ENCODE results near the gene BTD. TPM values are rescaled to one million over a fixed set of nuclear protein-coding genes. Genes with fewer than 3 reads are reported as not detected.

Gene BTD
- total and polyA plus RNA-seq, 2 donors (not counting 1 experiment from before 2014, with no cell fraction given), result 24.4 to 24.9 TPM

DNA sequence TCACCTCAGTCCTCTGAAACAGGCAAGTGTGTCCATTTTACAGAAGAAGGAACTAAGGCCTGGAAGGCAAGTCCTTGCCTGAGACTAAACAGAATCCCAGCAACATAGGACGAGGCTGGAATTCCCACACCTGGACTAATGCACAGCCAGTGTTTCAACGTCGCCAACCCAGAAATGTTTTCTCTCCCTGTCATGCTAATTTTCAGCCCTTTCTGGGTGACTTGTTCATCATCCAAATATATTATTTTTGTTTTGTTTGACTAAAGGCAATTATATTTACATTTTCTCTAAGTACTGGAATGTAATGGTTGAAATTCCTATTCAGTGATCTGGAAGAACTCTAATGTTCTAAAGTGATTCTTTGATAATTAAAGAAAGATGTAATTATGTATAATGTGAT, 51.8 kb downstream of the BTD start:
- Histone ChIP-seq H3K27ac (ENCODE audit: insufficient read depth, low read length) (no peak overlapping the region), H3K4me3 (replicated peaks in 1 of 4; ENCODE audit: control extremely low read depth in 1 of 4, insufficient read depth in 1 of 4, low read depth in 3 of 4, low read length in 4 of 4) (no peak overlapping the region), H4K20me1 (ENCODE audit: control insufficient read depth, extremely low read depth, insufficient read depth, low read length) (no peaks in the 10 kb centered on the region), H2AFZ (ENCODE audit: low read length) (no peak overlapping the region), H3K27me3 (ENCODE audit: control insufficient read depth, insufficient read depth, low read length) (no peaks in the 10 kb centered on the region), H3K4me1 (ENCODE audit: control insufficient read depth, extremely low read depth, insufficient read depth, low read length) (peaks cover 4% of the 10 kb centered on the region), H3K9ac (ENCODE audit: insufficient read depth, low read length) (no peak overlapping the region), H3K4me2 (ENCODE audit: extremely low read depth, insufficient read depth, low read length) (no peak overlapping the region), H3K36me3 (ENCODE audit: control insufficient read depth, insufficient read depth, low read length) (no peaks in the 10 kb centered on the region), H3K9me3 (ENCODE audit: control insufficient read depth, insufficient read depth, low read depth, low read length) (no peaks in the 10 kb centered on the region), H3K79me2 (ENCODE audit: control insufficient read depth, insufficient read depth, low read length) (no peaks in the 10 kb centered on the region)
- no peak for TF ChIP-seq EZH2 (IDR thresholded peaks at IDR 0.05; ENCODE audit: low read length, missing control alignments)
- TF ChIP-seq, protein P1, sequence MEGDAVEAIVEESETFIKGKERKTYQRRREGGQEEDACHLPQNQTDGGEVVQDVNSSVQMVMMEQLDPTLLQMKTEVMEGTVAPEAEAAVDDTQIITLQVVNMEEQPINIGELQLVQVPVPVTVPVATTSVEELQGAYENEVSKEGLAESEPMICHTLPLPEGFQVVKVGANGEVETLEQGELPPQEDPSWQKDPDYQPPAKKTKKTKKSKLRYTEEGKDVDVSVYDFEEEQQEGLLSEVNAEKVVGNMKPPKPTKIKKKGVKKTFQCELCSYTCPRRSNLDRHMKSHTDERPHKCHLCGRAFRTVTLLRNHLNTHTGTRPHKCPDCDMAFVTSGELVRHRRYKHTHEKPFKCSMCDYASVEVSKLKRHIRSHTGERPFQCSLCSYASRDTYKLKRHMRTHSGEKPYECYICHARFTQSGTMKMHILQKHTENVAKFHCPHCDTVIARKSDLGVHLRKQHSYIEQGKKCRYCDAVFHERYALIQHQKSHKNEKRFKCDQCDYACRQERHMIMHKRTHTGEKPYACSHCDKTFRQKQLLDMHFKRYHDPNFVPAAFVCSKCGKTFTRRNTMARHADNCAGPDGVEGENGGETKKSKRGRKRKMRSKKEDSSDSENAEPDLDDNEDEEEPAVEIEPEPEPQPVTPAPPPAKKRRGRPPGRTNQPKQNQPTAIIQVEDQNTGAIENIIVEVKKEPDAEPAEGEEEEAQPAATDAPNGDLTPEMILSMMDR (conservative IDR thresholded peaks at IDR 0.05 in 1 of 2, IDR thresholded peaks at IDR 0.05 in 1 of 2; ENCODE audit: low read depth in 1 of 2, low read length in 2 of 2), result no peak
- no peak for DNase-seq (ENCODE audit: low read depth in 2 of 2)

DNA sequence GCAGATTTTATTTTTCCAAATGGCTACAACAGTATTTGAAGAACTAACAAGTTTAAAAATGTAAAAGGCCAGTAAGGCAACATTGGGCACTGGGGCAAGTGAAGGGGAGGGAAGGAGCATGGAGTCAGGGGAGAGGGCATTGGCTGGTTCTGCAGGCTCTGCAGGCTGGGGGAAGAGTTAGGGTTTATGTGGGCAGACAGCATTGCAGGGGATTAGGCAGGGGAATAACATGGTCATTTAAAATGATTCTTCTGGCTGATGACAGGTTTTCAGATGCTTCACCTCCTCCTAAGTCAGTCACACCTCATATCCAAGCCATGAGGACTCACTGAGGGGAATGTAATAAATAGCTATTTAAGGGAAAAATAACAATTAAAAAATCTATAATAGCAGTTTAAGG, 52.6 kb downstream of the BTD start:
- H3K27ac ChIP-seq (ENCODE audit: insufficient read depth, low read length), result no peak overlapping the region
- no peaks in the 10 kb centered on the region for H3K79me2 ChIP-seq (ENCODE audit: control insufficient read depth, insufficient read depth, low read length)
- no peak overlapping the region for H3K4me2 ChIP-seq (ENCODE audit: extremely low read depth, insufficient read depth, low read length)
- no peaks in the 10 kb centered on the region for H3K36me3 ChIP-seq (ENCODE audit: control insufficient read depth, insufficient read depth, low read length)
- H3K9ac ChIP-seq (ENCODE audit: insufficient read depth, low read length), result no peak overlapping the region
- H3K4me1 ChIP-seq (ENCODE audit: control insufficient read depth, extremely low read depth, insufficient read depth, low read length), result no peaks in the 10 kb centered on the region
- H3K27me3 ChIP-seq (ENCODE audit: control insufficient read depth, insufficient read depth, low read length), result no peaks in the 10 kb centered on the region
- H2AFZ ChIP-seq (ENCODE audit: low read length), result no peak overlapping the region
- H3K4me3 ChIP-seq (replicated peaks in 1 of 4; ENCODE audit: control extremely low read depth in 1 of 4, insufficient read depth in 1 of 4, low read depth in 3 of 4, low read length in 4 of 4), result no peak overlapping the region
- DNase-seq (ENCODE audit: low read depth in 2 of 2), result no peak
- H4K20me1 ChIP-seq (ENCODE audit: control insufficient read depth, extremely low read depth, insufficient read depth, low read length), result no peaks in the 10 kb centered on the region
- no peaks in the 10 kb centered on the region for H3K9me3 ChIP-seq (ENCODE audit: control insufficient read depth, insufficient read depth, low read depth, low read length)
- TF ChIP-seq EZH2 (IDR thresholded peaks at IDR 0.05; ENCODE audit: low read length, missing control alignments), result no peak
- TF ChIP-seq, protein P1 (conservative IDR thresholded peaks at IDR 0.05 in 1 of 2, IDR thresholded peaks at IDR 0.05 in 1 of 2; ENCODE audit: low read depth in 1 of 2, low read length in 2 of 2), result no peak

DNA sequence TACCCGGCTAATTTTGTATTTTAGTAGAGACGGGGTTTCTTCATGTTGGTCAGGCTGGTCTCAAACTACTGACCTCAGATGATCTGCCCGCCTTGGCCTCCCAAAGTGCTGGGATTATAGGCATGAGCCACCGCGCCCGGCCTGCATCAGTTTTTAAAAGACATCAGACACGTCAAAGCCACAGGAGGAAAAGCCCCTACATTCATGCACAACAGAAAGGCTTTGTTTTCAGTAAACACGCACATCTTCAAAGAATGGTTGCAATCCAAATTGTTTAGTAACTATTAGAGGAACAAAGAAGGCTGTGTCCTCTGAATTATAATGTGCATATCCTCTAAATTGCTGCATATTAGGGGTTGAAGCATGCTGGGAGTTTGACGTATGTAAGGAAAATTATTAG, 53.3 kb downstream of the BTD start:
- H3K9ac ChIP-seq (ENCODE audit: insufficient read depth, low read length), result no peak overlapping the region
- no peaks in the 10 kb centered on the region for H3K27me3 ChIP-seq (ENCODE audit: control insufficient read depth, insufficient read depth, low read length)
- H2AFZ ChIP-seq (ENCODE audit: low read length), result no peak overlapping the region
- H3K27ac ChIP-seq (ENCODE audit: insufficient read depth, low read length), result no peak overlapping the region
- no peaks in the 10 kb centered on the region for H3K9me3 ChIP-seq (ENCODE audit: control insufficient read depth, insufficient read depth, low read depth, low read length)
- H3K4me3 ChIP-seq (replicated peaks in 1 of 4; ENCODE audit: control extremely low read depth in 1 of 4, insufficient read depth in 1 of 4, low read depth in 3 of 4, low read length in 4 of 4), result no peak overlapping the region
- no peak overlapping the region for H3K4me2 ChIP-seq (ENCODE audit: extremely low read depth, insufficient read depth, low read length)
- DNase-seq (ENCODE audit: low read depth in 2 of 2), result no peak
- H3K36me3 ChIP-seq (ENCODE audit: control insufficient read depth, insufficient read depth, low read length), result no peaks in the 10 kb centered on the region
- no peaks in the 10 kb centered on the region for H3K4me1 ChIP-seq (ENCODE audit: control insufficient read depth, extremely low read depth, insufficient read depth, low read length)
- no peaks in the 10 kb centered on the region for H4K20me1 ChIP-seq (ENCODE audit: control insufficient read depth, extremely low read depth, insufficient read depth, low read length)
- no peaks in the 10 kb centered on the region for H3K79me2 ChIP-seq (ENCODE audit: control insufficient read depth, insufficient read depth, low read length)
- no peak for TF ChIP-seq EZH2 (IDR thresholded peaks at IDR 0.05; ENCODE audit: low read length, missing control alignments)
- TF ChIP-seq, protein P1 (conservative IDR thresholded peaks at IDR 0.05 in 1 of 2, IDR thresholded peaks at IDR 0.05 in 1 of 2; ENCODE audit: low read depth in 1 of 2, low read length in 2 of 2), result no peak
